Neural crest cell (in vitro differentiated cells): ENCODE results near the gene PARP15. TPM values are rescaled to one million over a fixed set of nuclear protein-coding genes. Genes with fewer than 3 reads are reported as not detected.
A peak's percentile ranks its signal among the peaks of the same experiment; 100 is the strongest.

Experiments
- DNase-seq: peaks from one replicate; pipeline ENCODE4 v3.0.0; 2021; ENCODE audit warnings: low read depth, mixed read lengths, low spot score
- H3K27ac Mint-ChIP-seq: one replicate; pipeline ENCODE4 v1.8.0; 2021; ENCODE audit warnings: mild to moderate bottlenecking, mixed read lengths; ENCODE audit not compliant: unreplicated experiment
- H3K27me3 Mint-ChIP-seq: 2 replicates; pipeline ENCODE4 v1.8.0; 2021; ENCODE audit warnings: low read depth, mild to moderate bottlenecking, mixed read lengths
- H3K36me3 Mint-ChIP-seq: 2 replicates; pipeline ENCODE4 v1.8.0; 2021; ENCODE audit warnings: low read depth, mild to moderate bottlenecking, mixed read lengths
- H3K4me1 Mint-ChIP-seq: 2 replicates; pipeline ENCODE4 v1.8.0; 2021; ENCODE audit warnings: mixed read lengths
- H3K4me3 Mint-ChIP-seq: one replicate; pipeline ENCODE4 v1.8.0; 2021; ENCODE audit warnings: mild to moderate bottlenecking, mixed read lengths
- H3K9me3 Mint-ChIP-seq: 2 replicates; pipeline ENCODE4 v1.8.0; 2021; ENCODE audit warnings: mixed read lengths
- CTCF ChIP-seq: fragments of 200-600 bp; sonication (generic); conservative IDR thresholded peaks from 2 replicates; pipeline ENCODE4 v1.5.0; 2021; ENCODE audit warnings: antibody characterized with exemption, mild to moderate bottlenecking
- total RNA-seq: library from RNA; stranded (reverse); gene quantifications from 2 replicates; pipeline ENCODE4 v1.2.1, GENCODE V29; 2021

Gene PARP15
- total RNA-seq, 1 donor from 2014 or later, result not detected

DNA sequence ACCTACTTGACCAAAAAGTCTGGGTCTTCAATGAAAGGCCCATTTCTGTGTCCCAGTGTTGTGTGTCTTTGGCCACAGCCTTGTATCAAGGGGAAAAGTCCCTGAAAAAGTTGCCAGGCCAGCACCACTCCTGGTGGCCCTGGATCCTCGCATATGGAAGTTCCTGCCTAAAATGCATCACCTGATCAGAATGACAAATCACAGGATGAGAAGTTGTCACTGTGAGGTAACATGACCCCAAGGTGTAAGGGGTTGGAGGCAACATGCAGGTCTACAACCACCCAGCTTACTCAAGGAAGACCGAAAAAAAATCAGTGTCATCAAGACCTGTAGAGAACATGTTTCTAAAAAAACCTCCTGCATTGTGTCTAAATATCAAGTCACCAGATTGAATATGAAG lies 25.6 kb downstream of the PARP15 start:
- H3K27ac Mint-ChIP-seq, result no peak overlapping the region
- H3K27me3 Mint-ChIP-seq, result peaks cover 14% of the 10 kb centered on the region
- no peaks in the 10 kb centered on the region for H3K9me3 Mint-ChIP-seq
- no peak for DNase-seq
- H3K4me3 Mint-ChIP-seq, result no peak overlapping the region
- TF ChIP-seq CTCF, result no peak
- no peaks in the 10 kb centered on the region for H3K4me1 Mint-ChIP-seq
- no peaks in the 10 kb centered on the region for H3K36me3 Mint-ChIP-seq

GRCh38 chr3:122606330-122606729 lies 28.9 kb downstream of the PARP15 start:
- Mint-ChIP-seq H3K27ac (no peak overlapping the region), H3K36me3 (no peaks in the 10 kb centered on the region), H3K4me1 (no peaks in the 10 kb centered on the region), H3K27me3 (peaks cover 6% of the 10 kb centered on the region), H3K9me3 (no peaks in the 10 kb centered on the region), H3K4me3 (no peak overlapping the region)
- DNase-seq, result no peak
- TF ChIP-seq CTCF, result no peak

- peaks cover 4% of the 10 kb centered on the region for H3K4me1 Mint-ChIP-seq
- H3K4me3 Mint-ChIP-seq, result no peak overlapping the region
- no peak for TF ChIP-seq CTCF
- H3K36me3 Mint-ChIP-seq, result no peaks in the 10 kb centered on the region
- H3K9me3 Mint-ChIP-seq, result no peaks in the 10 kb centered on the region
- H3K27ac Mint-ChIP-seq, result no peak overlapping the region
- no peaks in the 10 kb centered on the region for H3K27me3 Mint-ChIP-seq
- DNase-seq, result no peak
Observed at GRCh38 chr3:122608916-122609315, 31.5 kb downstream of the PARP15 start.

- H3K27ac Mint-ChIP-seq, result peak overlapping the region; percentile 4
- H3K9me3 Mint-ChIP-seq, result no peaks in the 10 kb centered on the region
- TF ChIP-seq CTCF, result no peak
- no peak for DNase-seq
- H3K27me3 Mint-ChIP-seq, result no peaks in the 10 kb centered on the region
- no peak overlapping the region for H3K4me3 Mint-ChIP-seq
- H3K4me1 Mint-ChIP-seq, result peaks cover 4% of the 10 kb centered on the region
- H3K36me3 Mint-ChIP-seq, result no peaks in the 10 kb centered on the region
Observed at GRCh38 chr3:122609798-122610559, 32.5 kb downstream of the PARP15 start.

DNA sequence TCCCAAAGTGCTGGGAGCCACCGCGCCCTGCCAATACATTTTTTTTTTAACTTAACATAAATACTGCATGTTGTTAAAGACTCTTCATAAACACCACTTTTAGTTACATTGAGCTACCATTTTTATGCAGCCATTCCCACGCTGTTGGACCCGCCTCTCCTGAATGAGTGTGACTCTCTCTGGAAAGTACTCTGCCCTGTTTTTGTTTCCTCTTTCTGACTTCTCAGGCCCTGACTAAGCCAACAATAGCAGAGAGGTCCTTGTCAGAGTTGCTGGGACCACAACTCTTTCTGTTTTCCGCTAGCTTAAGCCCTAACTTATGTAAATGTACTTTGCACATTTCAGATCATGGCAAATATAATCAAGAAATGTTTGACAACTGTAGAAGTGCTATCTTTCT lies 35.2 kb downstream of the PARP15 start:
- Mint-ChIP-seq H3K27ac (no peak overlapping the region), H3K36me3 (no peaks in the 10 kb centered on the region), H3K4me3 (no peak overlapping the region), H3K9me3 (no peaks in the 10 kb centered on the region), H3K27me3 (peaks cover 9% of the 10 kb centered on the region), H3K4me1 (peaks cover 4% of the 10 kb centered on the region)
- DNase-seq, result no peak
- TF ChIP-seq CTCF, result no peak
